PC-3 (cell line): ENCODE data around the gene LPCAT1. TPM values are rescaled to one million over a fixed set of nuclear protein-coding genes. Genes with fewer than 3 reads are reported as not detected.

ENCODE experiments used
- ATAC-seq: fragments of 200-7000 bp; cut with Tn5 transposase; 2 replicates; pipeline ENCODE4 v1.9.1; 2020; ENCODE audit warnings: mild to moderate bottlenecking, moderate library complexity
- BruUV-seq: library from RNA; stranded (reverse); fragments of 400-500 nt; replicated peaks from 2 replicates; lab custom pipeline; 2021; lab: Mats Ljungman, UMichigan
- CTCF ChIA-PET: fragments of 300-600 bp; sonication (Branson Sonifier 250); formaldehyde crosslinking; loops from one replicate; lab custom pipeline; 2022; ENCODE audit warnings: antibody characterized with exemption; lab: Charles Lee
- POLR2A ChIA-PET: fragments of 300-600 bp; sonication (Branson Sonifier 250); formaldehyde crosslinking; loops from one replicate; lab custom pipeline; 2022; ENCODE audit warnings: antibody characterized with exemption; ENCODE audit not compliant: unreplicated experiment; lab: Charles Lee
- DNase-seq: peaks from one replicate; pipeline ENCODE4 v3.0.0-alpha.2; 2015
- H2AFZ ChIP-seq: fragments of 300-600 bp; sonication (generic); 2 replicates; pipeline ENCODE4 v1.6.0; 2016; ENCODE audit warnings: antibody characterized with exemption, low read length
- H3F3A ChIP-seq: fragments of 300-600 bp; sonication (generic); one replicate; pipeline ENCODE4 v1.6.0; 2017; ENCODE audit warnings: antibody characterized with exemption, low read length, control low read depth, mild to moderate bottlenecking; ENCODE audit not compliant: unreplicated experiment
- H3K27ac ChIP-seq: fragments of 300-600 bp; sonication (generic); 2 replicates; pipeline ENCODE4 v1.5.1; 2016; ENCODE audit warnings: mild to moderate bottlenecking, low read length
- H3K27me3 ChIP-seq: fragments of 300-600 bp; sonication (generic); 2 replicates; pipeline ENCODE4 v1.6.1; 2016; ENCODE audit warnings: low read length, mixed read lengths
- H3K36me3 ChIP-seq: fragments of 300-600 bp; sonication (generic); 2 replicates; pipeline ENCODE4 v1.6.1; 2016; ENCODE audit warnings: low read depth, mixed run types, low read length, mixed read lengths
- H3K4me1 ChIP-seq: fragments of 300-600 bp; sonication (generic); 2 replicates; pipeline ENCODE4 v1.5.1; 2016; ENCODE audit warnings: low read length; ENCODE audit not compliant: insufficient read depth
- H3K4me2 ChIP-seq: fragments of 300-600 bp; sonication (generic); 2 replicates; pipeline ENCODE4 v1.6.0; 2016; ENCODE audit warnings: low read length
- H3K4me3 ChIP-seq: fragments of 300-600 bp; sonication (generic); 2 replicates; pipeline ENCODE4 v1.5.1; 2016; ENCODE audit warnings: mild to moderate bottlenecking, low read length, mixed read lengths
- H3K79me2 ChIP-seq: fragments of 300-600 bp; sonication (generic); 2 replicates; pipeline ENCODE4 v1.6.1; 2017; ENCODE audit warnings: low read length, mixed read lengths
- H3K9ac ChIP-seq: fragments of 300-600 bp; sonication (generic); 2 replicates; pipeline ENCODE4 v1.6.0; 2016; ENCODE audit warnings: mild to moderate bottlenecking, low read length
- H3K9me2 ChIP-seq: fragments of 300-600 bp; sonication (generic); replicated peaks from 2 replicates; pipeline ENCODE4 v1.6.1; 2016; ENCODE audit warnings: mixed run types, low read length, mixed read lengths
- H3K9me3 ChIP-seq: fragments of 300-600 bp; sonication (generic); 2 replicates; pipeline ENCODE4 v1.6.1; 2016; ENCODE audit warnings: low read length, mixed read lengths
- H4K20me1 ChIP-seq: fragments of 300-600 bp; sonication (generic); 2 replicates; pipeline ENCODE4 v1.6.1; 2016; ENCODE audit warnings: low read length, mixed read lengths
- CTCF ChIP-seq: fragments of 300-600 bp; sonication (generic); conservative IDR thresholded peaks from 2 replicates; pipeline ENCODE4 v1.5.1; 2017; ENCODE audit warnings: antibody characterized with exemption, low read depth, mild to moderate bottlenecking, low read length
- EZH2 ChIP-seq: fragments of 300-600 bp; sonication (generic); IDR thresholded peaks from one replicate; pipeline ENCODE4 v1.6.1; 2017; ENCODE audit warnings: antibody characterized with exemption, mild to moderate bottlenecking, low read length; ENCODE audit not compliant: unreplicated experiment
- EZH2phosphoT487 ChIP-seq: fragments of 300-600 bp; sonication (generic); IDR thresholded peaks from 2 replicates; pipeline ENCODE4 v1.6.1; 2018; ENCODE audit warnings: mild to moderate bottlenecking, antibody characterized with exemption, low read length, borderline replicate concordance
- intact Hi-C: fragments of 100-400 bp; cut with micrococcal nuclease; formaldehyde crosslinking; loops from 2 replicates; pipeline ENCODE4 v1.9.0; 2023
- total RNA-seq: library from RNA; depleted of rRNA; stranded (reverse); fragments of >200 nt; gene quantifications from 2 replicates; pipeline ENCODE4 v1.2.3, GENCODE V29; 2014

The LPCAT1 gene
- total RNA-seq, 1 experiment from 2014 or later, result 121 TPM

DNA sequence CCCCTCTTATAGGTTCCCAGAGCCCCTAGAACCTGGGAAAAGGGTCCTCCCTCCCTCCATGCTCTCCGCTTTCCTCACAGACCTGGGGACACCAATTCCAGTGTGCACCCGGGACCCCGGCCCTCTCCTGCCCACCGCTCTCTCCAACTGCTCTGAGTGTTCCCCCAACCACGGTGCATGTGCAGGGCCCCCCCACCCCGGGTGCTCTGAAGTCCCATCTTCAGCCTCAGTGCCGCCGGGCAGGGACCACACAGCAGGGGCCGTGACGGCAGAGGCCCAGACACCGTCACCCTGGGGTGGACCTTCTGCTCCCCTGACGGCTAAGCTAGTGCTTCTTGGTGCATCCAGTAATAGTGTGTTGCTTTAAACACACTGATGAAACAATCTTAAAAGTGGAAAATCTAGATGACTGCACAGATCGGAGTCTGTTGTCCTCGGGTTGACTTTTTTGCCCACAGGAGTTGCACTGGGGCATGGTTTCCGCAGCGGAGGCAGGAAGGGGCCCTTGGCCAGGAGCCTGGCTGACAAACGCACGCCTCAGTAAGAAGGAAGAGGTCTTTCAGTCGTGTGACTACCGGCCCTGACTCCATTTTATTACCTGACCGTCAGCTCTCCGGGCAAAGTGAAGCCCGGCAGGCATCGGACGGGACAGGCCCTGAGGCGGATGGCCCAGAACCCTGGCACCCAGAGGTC is 42.3 kb downstream of the LPCAT1 start:
- no peaks in the 10 kb centered on the region for H3K9me2 ChIP-seq

DNA sequence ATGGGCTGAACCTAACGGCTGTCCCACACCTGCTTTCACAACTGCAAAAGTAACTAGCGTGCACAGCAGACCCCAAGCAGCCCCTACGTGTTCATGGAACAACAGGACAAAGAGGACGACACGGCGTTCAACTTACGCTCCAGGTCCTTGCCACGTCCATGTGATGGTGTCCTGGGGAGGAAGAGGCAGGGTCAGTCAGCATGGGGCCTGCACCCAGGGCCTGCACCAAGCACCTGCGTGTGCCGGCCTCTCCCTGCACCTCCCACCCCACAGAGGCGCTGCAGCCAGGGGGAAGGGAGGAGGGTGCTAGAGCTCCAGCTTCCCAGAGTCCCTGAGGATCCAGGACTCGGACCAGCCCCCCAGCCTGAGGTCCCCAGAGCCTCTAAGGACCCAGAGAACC is 43.0 kb downstream of the LPCAT1 start:
- peaks cover 44% of the 10 kb centered on the region for H3K36me3 ChIP-seq
- H3K27me3 ChIP-seq, result no peaks in the 10 kb centered on the region
- H4K20me1 ChIP-seq, result no peaks in the 10 kb centered on the region
- TF ChIP-seq EZH2, result no peak
- DNase-seq (no peak), ATAC-seq (no peak)
- intact Hi-C loops, result no loop called here
- H3K4me3 ChIP-seq, result no peak overlapping the region
- no peak overlapping the region for H3K9ac ChIP-seq
- no peak overlapping the region for H2AFZ ChIP-seq
- no peak overlapping the region for H3K27ac ChIP-seq
- H3K9me3 ChIP-seq, result no peaks in the 10 kb centered on the region
- no peaks in the 10 kb centered on the region for H3K9me2 ChIP-seq
- no peaks in the 10 kb centered on the region for H3F3A ChIP-seq
- ChIA-PET POLR2A (no interaction called here), CTCF (interaction anchor here (0.7 kb wide), 1 partner anchor 88 kb away, joined by 6 read pairs; no protein-coding TSS in a partner anchor)
- BruUV-seq, result no TSS peak
- H3K4me2 ChIP-seq, result no peak overlapping the region
- no peaks in the 10 kb centered on the region for H3K79me2 ChIP-seq
- H3K4me1 ChIP-seq, result no peaks in the 10 kb centered on the region

More for the DNA sequence above, 42.3 kb downstream of the LPCAT1 start:
- Histone ChIP-seq H3K27me3 (no peaks in the 10 kb centered on the region), H3F3A (no peaks in the 10 kb centered on the region), H3K4me1 (no peaks in the 10 kb centered on the region), H4K20me1 (no peaks in the 10 kb centered on the region), H2AFZ (no peak overlapping the region), H3K27ac (no peak overlapping the region), H3K4me2 (no peak overlapping the region), H3K36me3 (peaks cover 45% of the 10 kb centered on the region), H3K79me2 (no peaks in the 10 kb centered on the region), H3K9me3 (no peaks in the 10 kb centered on the region), H3K9ac (no peak overlapping the region), H3K4me3 (no peak overlapping the region)
- no TSS peak for BruUV-seq
- ATAC-seq, result no peak
- ChIA-PET CTCF (no interaction called here), POLR2A (no interaction called here)
- intact Hi-C loops, result no loop called here
- no peak for DNase-seq
- TF ChIP-seq EZH2, result no peak
- TF ChIP-seq EZH2phosphoT487, result no peak
- no peak for TF ChIP-seq CTCF

- BruUV-seq, result no TSS peak
- Histone ChIP-seq H3K9me3 (no peaks in the 10 kb centered on the region), H3K4me2 (no peak overlapping the region)
Observed at GRCh38 chr5:1480217-1480616, 43.5 kb downstream of the LPCAT1 start.

More at GRCh38 chr5:1480217-1480616, 43.5 kb downstream of the LPCAT1 start:
- Histone ChIP-seq H3K4me3 (no peak overlapping the region), H3K79me2 (no peaks in the 10 kb centered on the region), H3F3A (no peaks in the 10 kb centered on the region), H3K9me2 (no peaks in the 10 kb centered on the region), H2AFZ (no peak overlapping the region), H3K27ac (no peak overlapping the region), H3K36me3 (peaks cover 43% of the 10 kb centered on the region), H3K9ac (no peak overlapping the region), H3K4me1 (no peaks in the 10 kb centered on the region), H4K20me1 (no peaks in the 10 kb centered on the region), H3K27me3 (no peaks in the 10 kb centered on the region)
- DNase-seq, result no peak
- ChIA-PET CTCF (interaction anchor here (0.7 kb wide), 1 partner anchor 89 kb away, joined by 6 read pairs; no protein-coding TSS in a partner anchor), POLR2A (no interaction called here)
- TF ChIP-seq CTCF (no peak), EZH2phosphoT487 (no peak), EZH2 (no peak)
- no peak for ATAC-seq
- intact Hi-C loops, result no loop called here
